ENCODE measurements around the gene AGBL3.
A peak's percentile ranks its signal among the peaks of the same experiment; 100 is the strongest.

AGBL3 gene

DNA sequence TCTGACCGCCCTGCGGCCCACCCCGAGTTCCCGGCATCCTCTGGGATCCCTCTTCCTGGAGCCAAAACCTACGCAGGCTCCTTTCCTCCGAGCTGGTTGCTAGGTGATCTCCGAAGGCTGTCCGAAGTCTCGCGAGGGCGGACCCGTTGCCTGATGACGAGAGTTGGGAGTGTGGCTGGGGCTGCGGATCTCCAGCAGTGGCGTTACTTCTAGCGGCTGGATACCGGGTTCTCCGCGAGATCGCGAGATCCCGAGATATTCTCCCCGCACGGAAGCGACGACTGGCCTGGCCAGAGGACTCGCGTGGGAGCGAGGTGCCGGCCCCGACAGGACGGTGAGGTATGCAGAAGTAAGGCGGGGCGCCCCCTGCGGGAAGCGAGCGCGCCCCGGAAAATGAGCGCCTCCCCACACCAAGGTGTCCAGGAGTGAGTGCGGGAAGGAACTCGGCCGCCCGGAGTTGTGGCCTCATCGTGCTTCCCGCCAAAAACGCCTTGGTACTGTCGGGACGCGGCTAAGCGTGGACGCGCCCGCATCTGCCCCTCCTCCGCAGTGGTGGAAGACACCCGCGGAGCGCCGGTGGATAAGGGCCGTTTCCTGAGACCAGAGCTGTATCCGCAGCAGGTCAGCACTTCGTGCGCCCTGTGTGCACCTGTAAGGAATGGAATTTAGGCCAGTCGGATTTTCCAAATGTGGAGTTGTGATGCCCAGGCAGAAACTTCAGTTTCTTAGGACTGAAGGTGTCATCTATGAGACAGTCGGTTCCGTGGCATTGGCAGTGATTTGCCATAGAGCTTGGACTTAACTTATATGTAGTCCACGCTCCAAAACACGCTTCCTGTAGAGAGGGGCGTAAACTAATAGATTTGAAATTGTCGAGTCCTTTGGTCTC, at the start of gene AGBL3:
Gene AGBL3, plus strand, starts transcription at position 146 of the 889 bp plus-strand sequence. CDS start 1,426 bp downstream, outside the sequence.
- Histone ChIP-seq H3K9me3 (ENCODE audit: control insufficient read depth, insufficient read depth, low read length) (no peaks in the 10 kb centered on the region), H3K4me1 (ENCODE audit: insufficient read depth, low read length) (no peaks in the 10 kb centered on the region), H3K9ac (ENCODE audit: low read depth, low read length) (peak within 1 kb of the TSS; percentile 88), H3K36me3 (ENCODE audit: insufficient read depth, low read length) (no peaks in the 10 kb centered on the region)

DNA sequence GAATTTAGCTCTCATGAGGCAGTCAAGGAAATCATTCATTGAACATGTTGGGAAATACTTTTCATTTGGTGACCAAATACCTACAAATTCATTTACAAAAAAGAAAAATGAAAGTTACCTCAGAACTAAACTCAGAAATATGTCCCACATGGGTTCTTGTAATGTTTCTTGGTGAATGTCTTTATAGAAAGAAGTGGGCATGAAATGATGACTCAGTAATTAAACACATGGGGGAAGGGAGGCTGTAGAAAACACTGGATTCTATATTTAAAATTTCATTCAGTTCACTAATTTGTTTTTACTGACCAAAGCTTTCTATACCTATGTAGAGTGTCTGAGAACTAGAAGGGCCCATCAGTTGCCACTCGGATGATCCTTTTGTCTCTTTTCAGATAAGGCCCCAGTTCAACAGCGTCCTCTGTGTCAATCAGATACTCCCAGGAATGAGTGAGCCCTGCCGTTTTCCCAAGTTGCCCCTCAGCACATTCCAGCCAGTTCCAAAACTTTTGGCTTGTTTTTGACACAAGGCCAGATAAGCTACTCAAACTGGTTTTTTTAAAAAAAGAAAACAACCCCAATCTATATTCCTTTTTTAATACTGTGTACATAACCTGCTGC, 49.3 kb upstream of the AGBL3 start:
- peaks cover 17% of the 10 kb centered on the region for H3K36me3 ChIP-seq (ENCODE audit: insufficient read depth, low read length)
- 0 out of 2 replicates have a peak, but pooled peaks cover 11% of the 10 kb centered on the region for H3K4me1 ChIP-seq (ENCODE audit: insufficient read depth, low read length)
- H3K9me3 ChIP-seq (ENCODE audit: control insufficient read depth, insufficient read depth, low read length): no peaks in the 10 kb centered on the region
- H3K9ac ChIP-seq (ENCODE audit: low read depth, low read length): no peak overlapping the region

DNA sequence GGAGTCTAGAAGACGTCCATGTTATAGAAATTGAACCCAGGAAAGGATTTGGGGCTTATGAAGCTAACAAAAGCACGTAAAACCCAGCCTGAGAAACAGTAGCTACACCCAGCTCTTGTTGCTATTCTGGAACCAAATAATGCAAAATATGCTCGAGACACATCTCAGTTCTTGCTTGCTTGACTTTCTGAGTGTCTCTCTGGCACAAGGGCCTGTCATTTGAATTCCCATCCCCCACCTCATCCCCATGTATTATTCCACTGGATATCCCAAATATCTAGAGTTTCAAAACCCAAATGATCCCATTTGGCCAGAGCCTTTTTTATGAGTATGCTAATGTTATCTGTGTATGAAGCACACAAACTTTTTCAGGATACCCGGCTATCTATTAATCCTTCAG, 48.2 kb upstream of the AGBL3 start:
- H3K36me3 ChIP-seq (ENCODE audit: insufficient read depth, low read length): peaks cover 16% of the 10 kb centered on the region
- no peaks in the 10 kb centered on the region for H3K9me3 ChIP-seq (ENCODE audit: control insufficient read depth, insufficient read depth, low read length)
- H3K4me1 ChIP-seq (ENCODE audit: insufficient read depth, low read length): 0 out of 2 replicates have a peak, but pooled peaks cover 11% of the 10 kb centered on the region
- H3K9ac ChIP-seq (ENCODE audit: low read depth, low read length): no peak overlapping the region

DNA sequence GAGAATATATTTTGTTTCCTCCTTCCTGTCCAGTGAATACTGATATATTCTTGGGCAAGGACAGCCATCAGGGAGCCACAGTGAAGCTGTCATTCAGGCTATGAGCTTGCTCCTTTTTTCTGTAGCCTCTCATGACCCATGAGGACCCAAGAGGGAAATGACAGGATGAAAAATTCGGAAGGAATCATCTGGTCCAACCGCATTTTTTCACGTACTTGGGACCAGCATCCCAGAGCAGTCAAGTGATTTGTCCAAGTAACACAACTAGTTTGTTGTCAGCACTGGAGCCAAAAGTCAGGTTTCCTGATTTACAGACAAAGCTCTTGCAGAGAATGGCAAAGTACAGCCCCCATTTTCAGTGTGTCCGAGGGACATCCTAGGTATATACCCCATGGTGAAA, 47.2 kb upstream of the AGBL3 start:
- Histone ChIP-seq H3K4me1 (ENCODE audit: insufficient read depth, low read length) (0 out of 2 replicates have a peak, but pooled peaks cover 11% of the 10 kb centered on the region), H3K9me3 (ENCODE audit: control insufficient read depth, insufficient read depth, low read length) (no peaks in the 10 kb centered on the region), H3K36me3 (ENCODE audit: insufficient read depth, low read length) (peaks cover 16% of the 10 kb centered on the region), H3K9ac (ENCODE audit: low read depth, low read length) (no peak overlapping the region)

GRCh38 chr7:134940729-134941128, 45.6 kb upstream of the AGBL3 start:
- Histone ChIP-seq H3K9ac (ENCODE audit: low read depth, low read length) (no peak overlapping the region), H3K36me3 (ENCODE audit: insufficient read depth, low read length) (peaks cover 22% of the 10 kb centered on the region), H3K4me1 (ENCODE audit: insufficient read depth, low read length) (0 out of 2 replicates have a peak, but pooled peaks cover 11% of the 10 kb centered on the region), H3K9me3 (ENCODE audit: control insufficient read depth, insufficient read depth, low read length) (no peaks in the 10 kb centered on the region)

DNA sequence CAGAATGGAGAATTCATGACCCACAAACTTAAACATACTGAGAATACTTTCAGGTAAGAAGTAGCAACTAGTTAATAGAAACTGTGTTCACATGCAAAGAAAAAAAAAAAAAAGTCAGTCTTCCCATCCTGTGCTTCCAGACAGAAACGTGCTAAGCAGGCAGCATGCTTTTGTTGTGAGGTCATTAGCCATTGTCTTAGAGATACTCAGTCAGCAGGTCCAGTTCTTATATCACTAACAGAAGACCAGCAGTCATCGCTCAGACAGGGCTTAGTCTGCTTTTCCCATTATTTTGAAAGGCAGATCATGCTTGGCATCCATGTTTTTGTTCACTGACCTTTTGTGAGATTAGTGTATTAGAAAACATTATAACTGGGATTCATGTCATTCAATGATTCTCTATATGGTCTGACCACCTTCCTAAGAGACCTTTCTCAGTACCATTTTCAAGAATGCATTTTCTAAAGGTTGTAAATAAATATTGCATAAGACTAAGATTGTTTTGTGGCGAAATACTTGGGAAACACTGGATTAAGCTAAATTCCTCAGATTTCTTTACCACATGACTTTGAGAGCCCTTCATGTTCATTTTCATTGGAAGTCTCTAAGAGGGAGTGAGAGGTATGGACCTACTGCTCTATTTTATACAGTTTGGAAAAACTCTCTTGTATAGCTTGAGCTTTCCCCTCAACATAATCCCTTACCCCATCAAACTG, 45.0 kb upstream of the AGBL3 start:
- Histone ChIP-seq H3K36me3 (ENCODE audit: insufficient read depth, low read length) (peaks cover 27% of the 10 kb centered on the region), H3K9ac (ENCODE audit: low read depth, low read length) (no peak overlapping the region), H3K9me3 (ENCODE audit: control insufficient read depth, insufficient read depth, low read length) (no peaks in the 10 kb centered on the region), H3K4me1 (ENCODE audit: insufficient read depth, low read length) (0 out of 2 replicates have a peak, but pooled peaks cover 11% of the 10 kb centered on the region)

DNA sequence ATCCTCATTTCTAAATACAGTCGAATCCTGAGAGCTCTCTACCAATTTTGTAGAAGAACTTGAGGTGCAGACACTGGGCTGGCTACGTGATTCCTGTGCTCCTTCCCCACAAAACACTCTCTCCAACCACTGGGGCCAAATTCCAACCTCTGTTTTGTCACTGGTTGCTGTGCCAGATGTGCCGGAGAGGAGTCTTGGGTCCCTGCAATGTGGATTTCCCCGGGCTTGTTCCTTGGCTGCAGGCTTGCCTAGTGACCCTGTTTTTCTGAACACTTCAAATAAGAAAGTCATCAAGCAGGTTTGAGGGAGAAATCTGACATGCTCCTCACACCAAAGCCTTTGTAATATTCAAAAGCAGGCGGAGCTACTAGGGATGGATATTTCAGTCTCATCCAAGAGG, 44.4 kb upstream of the AGBL3 start:
- 0 out of 2 replicates have a peak, but pooled peaks cover 11% of the 10 kb centered on the region for H3K4me1 ChIP-seq (ENCODE audit: insufficient read depth, low read length)
- H3K9ac ChIP-seq (ENCODE audit: low read depth, low read length): no peak overlapping the region
- H3K36me3 ChIP-seq (ENCODE audit: insufficient read depth, low read length): peaks cover 30% of the 10 kb centered on the region
- H3K9me3 ChIP-seq (ENCODE audit: control insufficient read depth, insufficient read depth, low read length): no peaks in the 10 kb centered on the region

DNA sequence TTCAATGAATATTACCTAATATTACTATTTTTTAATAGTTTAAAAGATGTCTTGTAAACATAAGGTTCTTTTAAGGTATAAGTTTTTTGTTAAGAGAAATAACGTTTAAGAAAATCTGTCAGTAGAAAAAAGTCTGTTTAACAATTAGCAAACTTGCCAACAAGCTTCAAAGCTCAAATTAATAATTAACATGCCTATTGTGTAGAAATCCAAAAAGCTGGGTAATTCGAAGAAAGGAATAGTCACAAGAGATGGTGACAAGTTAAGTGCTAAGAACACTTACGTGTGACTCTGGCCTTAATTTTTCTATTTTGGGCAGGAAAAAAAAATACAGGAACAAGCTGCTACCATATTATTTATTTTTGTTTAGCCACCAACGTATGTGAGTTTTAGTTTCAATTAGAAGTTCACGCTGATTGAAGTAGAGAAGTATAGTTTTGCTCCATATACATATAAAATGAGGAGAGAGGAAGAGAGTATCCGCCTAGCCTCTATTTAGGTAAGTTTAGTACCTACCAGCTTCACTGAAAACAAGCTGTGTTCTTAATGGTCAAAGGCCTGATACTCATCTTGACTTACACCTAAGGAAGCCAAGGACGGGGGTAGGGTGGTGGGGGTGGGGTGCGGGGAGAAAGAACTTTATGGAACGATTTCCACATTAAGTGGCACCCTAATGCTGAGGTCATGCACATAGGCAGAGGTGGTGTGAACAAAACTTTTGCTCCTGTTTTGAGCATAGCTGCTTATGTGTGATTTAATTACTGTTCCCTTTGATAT, 43.4 kb upstream of the AGBL3 start:
- Histone ChIP-seq H3K36me3 (ENCODE audit: insufficient read depth, low read length) (peaks cover 26% of the 10 kb centered on the region), H3K9me3 (ENCODE audit: control insufficient read depth, insufficient read depth, low read length) (no peaks in the 10 kb centered on the region), H3K4me1 (ENCODE audit: insufficient read depth, low read length) (0 out of 2 replicates have a peak, but pooled peaks cover 11% of the 10 kb centered on the region), H3K9ac (ENCODE audit: low read depth, low read length) (no peak overlapping the region)

- Histone ChIP-seq H3K36me3 (ENCODE audit: insufficient read depth, low read length) (peaks cover 29% of the 10 kb centered on the region), H3K9me3 (ENCODE audit: control insufficient read depth, insufficient read depth, low read length) (no peaks in the 10 kb centered on the region), H3K4me1 (ENCODE audit: insufficient read depth, low read length) (0 out of 2 replicates have a peak, but pooled peaks cover 11% of the 10 kb centered on the region), H3K9ac (ENCODE audit: low read depth, low read length) (no peak overlapping the region)
These were observed 42.4 kb upstream of the AGBL3 start for GRCh38 chr7:134943785-134944400.

DNA sequence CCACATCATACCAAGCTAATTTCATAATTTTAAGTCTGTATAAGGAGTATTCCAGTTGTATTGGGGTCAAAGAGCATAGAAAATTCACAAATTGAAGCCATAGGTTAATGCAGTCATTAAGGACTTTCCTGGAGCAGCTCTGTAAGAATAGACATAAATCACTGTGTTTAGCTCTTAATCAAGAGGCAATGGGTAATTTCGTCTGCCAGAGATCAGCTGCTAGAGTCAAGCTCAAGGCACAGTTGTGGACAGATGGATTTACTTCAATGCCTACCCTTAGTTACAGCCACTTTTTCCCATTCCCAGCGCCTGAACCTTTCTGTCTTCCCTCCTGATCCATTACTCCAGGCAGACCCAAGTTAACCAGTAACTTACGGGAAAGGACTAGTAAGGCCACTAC, 40.6 kb upstream of the AGBL3 start:
- H3K9me3 ChIP-seq (ENCODE audit: control insufficient read depth, insufficient read depth, low read length): no peaks in the 10 kb centered on the region
- H3K4me1 ChIP-seq (ENCODE audit: insufficient read depth, low read length): 0 out of 2 replicates have a peak, but pooled peaks cover 7% of the 10 kb centered on the region
- no peak overlapping the region for H3K9ac ChIP-seq (ENCODE audit: low read depth, low read length)
- H3K36me3 ChIP-seq (ENCODE audit: insufficient read depth, low read length): peaks cover 41% of the 10 kb centered on the region

GRCh38 chr7:134946260-134946659, 40.0 kb upstream of the AGBL3 start:
- no peak overlapping the region for H3K9ac ChIP-seq (ENCODE audit: low read depth, low read length)
- peaks cover 46% of the 10 kb centered on the region for H3K36me3 ChIP-seq (ENCODE audit: insufficient read depth, low read length)
- H3K4me1 ChIP-seq (ENCODE audit: insufficient read depth, low read length): 0 out of 2 replicates have a peak, but pooled peaks cover 1% of the 10 kb centered on the region
- no peaks in the 10 kb centered on the region for H3K9me3 ChIP-seq (ENCODE audit: control insufficient read depth, insufficient read depth, low read length)

GRCh38 chr7:134947329-134947728, 39.0 kb upstream of the AGBL3 start:
- H3K4me1 ChIP-seq (ENCODE audit: insufficient read depth, low read length): no peaks in the 10 kb centered on the region
- no peaks in the 10 kb centered on the region for H3K9me3 ChIP-seq (ENCODE audit: control insufficient read depth, insufficient read depth, low read length)
- H3K9ac ChIP-seq (ENCODE audit: low read depth, low read length): no peak overlapping the region
- peaks cover 50% of the 10 kb centered on the region for H3K36me3 ChIP-seq (ENCODE audit: insufficient read depth, low read length)

DNA sequence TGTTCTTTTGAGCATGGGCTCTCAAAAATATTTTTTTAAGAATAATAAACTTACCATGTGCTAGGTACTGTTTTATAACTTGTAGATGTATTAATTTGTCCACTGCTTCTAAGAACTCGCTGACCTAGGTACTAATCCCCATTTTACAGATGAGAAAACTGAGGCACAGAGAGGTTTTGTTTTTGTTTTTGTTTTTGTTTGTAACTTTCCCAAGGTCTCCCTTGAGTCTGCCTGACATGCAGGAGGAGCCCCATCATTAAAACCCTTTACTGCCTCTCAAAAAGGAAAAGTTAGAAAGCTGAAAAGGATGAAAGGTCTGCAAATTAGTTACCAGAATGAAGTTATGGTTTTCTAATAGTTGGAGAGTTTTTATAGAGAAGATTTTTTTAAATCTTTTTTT, 38.5 kb upstream of the AGBL3 start:
- H3K4me1 ChIP-seq (ENCODE audit: insufficient read depth, low read length): no peaks in the 10 kb centered on the region
- no peaks in the 10 kb centered on the region for H3K9me3 ChIP-seq (ENCODE audit: control insufficient read depth, insufficient read depth, low read length)
- peaks cover 48% of the 10 kb centered on the region for H3K36me3 ChIP-seq (ENCODE audit: insufficient read depth, low read length)
- no peak overlapping the region for H3K9ac ChIP-seq (ENCODE audit: low read depth, low read length)
